Body of pancreas (tissue), 4 donors: ENCODE measurements around the gene FGD3. TPM values are rescaled to one million over a fixed set of nuclear protein-coding genes. Genes with fewer than 3 reads are reported as not detected.

Source experiments
- ATAC-seq: fragments of 150-250 bp; one replicate; pipeline ENCODE4 v1.9.1; 2016
- DNase-seq, 4 donors: peaks; one replicate each; pipeline ENCODE4 v3.0.0-alpha.2; 2019
- H3K27ac ChIP-seq, 4 donors: fragments of 200-600 bp; sonication (generic); 1 replicate in 3 of 4; 2 replicates in 1 of 4; pipeline versions ENCODE4 v1.5.1 to v1.6.1; 2016 to 2019; ENCODE audit warnings: mild to moderate bottlenecking in 1 of 4, mixed read lengths in 1 of 4, moderate library complexity in 1 of 4
- H3K27me3 ChIP-seq, 2 donors: fragments of 200-600 bp; sonication (generic); one replicate each; pipeline ENCODE4 v1.6.0; 2016; ENCODE audit warnings: mild to moderate bottlenecking in 1 of 2
- H3K36me3 ChIP-seq, 2 donors: fragments of 200-600 bp; sonication (generic); replicated peaks in 1 of 2; 2 replicates each; pipeline ENCODE4 v1.5.1; 2016; ENCODE audit warnings: low read depth in 2 of 2; ENCODE audit not compliant: insufficient read depth in 1 of 2
- H3K4me1 ChIP-seq: fragments of 200-600 bp; sonication (generic); one replicate; pipeline ENCODE4 v1.6.0; 2016
- H3K4me3 ChIP-seq, 2 donors: fragments of 200-600 bp; sonication (generic); 1 replicate in 1 of 2; 2 replicates in 1 of 2; pipeline ENCODE4 v1.5.1; 2016 to 2019
- H3K9me3 ChIP-seq, 3 donors: fragments of 200-600 bp; sonication (generic); 1 replicate in 2 of 3; 2 replicates in 1 of 3; pipeline ENCODE4 v1.5.1; 2016
- POLR2A ChIP-seq, 3 donors: fragments of 450-650 bp; IDR thresholded peaks; one replicate each; pipeline ENCODE4 v1.6.1; 2016; ENCODE audit warnings: antibody characterized with exemption in 3 of 3, mild to moderate bottlenecking in 2 of 3
- WGBS, 2 donors: methylation state at CpG; one replicate each; pipeline ENCODE4 v1.1.5; 2017; 5-methylcytosine and 5-hydroxymethylcytosine counted together
- intact Hi-C: fragments of 100-400 bp; cut with DNase I; formaldehyde crosslinking; loops from one replicate; pipeline ENCODE4 v1.15.1; 2023
- total RNA-seq, 2 donors: library from RNA; depleted of rRNA; stranded (reverse); fragments of >200 nt; gene quantifications; one replicate each; pipeline ENCODE4 v1.1.0, GENCODE V29; 2016
- TF ChIP-seq, protein P1 (sequence below), 7 experiments: fragments of 450-650 bp in 4 of 7; fragments of 200-600 bp in 3 of 7; sonication (generic) in 3 of 7; IDR thresholded peaks; one replicate each; pipeline ENCODE4 v1.5.1; 2016 to 2019; ENCODE audit warnings: antibody characterized with exemption in 7 of 7

FGD3 gene
- total RNA-seq, 2 donors from 2014 or later = 12.2 to 13.2 TPM

DNA sequence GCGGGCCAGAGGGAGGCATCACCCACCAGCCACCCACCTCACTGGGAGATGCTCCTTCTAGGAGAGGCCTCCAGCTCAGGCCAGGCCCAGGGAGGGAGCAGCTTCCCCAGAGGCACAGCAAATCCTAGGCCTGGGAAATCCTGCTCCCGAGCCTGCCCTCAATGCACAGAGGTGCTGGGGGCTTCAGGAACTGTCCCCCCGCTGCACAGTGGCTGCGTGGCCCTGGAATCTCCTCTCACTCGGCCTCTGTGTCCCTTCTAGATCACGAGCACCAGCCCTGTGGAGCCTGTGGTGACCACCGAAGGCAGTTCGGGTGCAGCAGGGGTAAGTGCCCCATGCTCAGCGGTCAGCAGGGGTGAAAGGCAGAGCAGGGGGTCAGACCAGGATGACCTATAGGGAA lies 74.7 kb downstream of the FGD3 start:
- H3K4me3 ChIP-seq = no peak overlapping the region
- H3K4me1 ChIP-seq = no peaks in the 10 kb centered on the region
- H3K36me3 ChIP-seq = no peaks in the 10 kb centered on the region
- WGBS, 2 donors = 83 to 87% methylated on average over 3 to 8 of the region's 9 CpGs
- DNase-seq (no peak), ATAC-seq (no peak)
- H3K27me3 ChIP-seq = no peaks in the 10 kb centered on the region
- no peaks in the 10 kb centered on the region for H3K9me3 ChIP-seq
- H3K27ac ChIP-seq = no peak overlapping the region
- TF ChIP-seq POLR2A (IDR thresholded peaks at IDR 0.05) = no peak
- TF ChIP-seq, protein P1, sequence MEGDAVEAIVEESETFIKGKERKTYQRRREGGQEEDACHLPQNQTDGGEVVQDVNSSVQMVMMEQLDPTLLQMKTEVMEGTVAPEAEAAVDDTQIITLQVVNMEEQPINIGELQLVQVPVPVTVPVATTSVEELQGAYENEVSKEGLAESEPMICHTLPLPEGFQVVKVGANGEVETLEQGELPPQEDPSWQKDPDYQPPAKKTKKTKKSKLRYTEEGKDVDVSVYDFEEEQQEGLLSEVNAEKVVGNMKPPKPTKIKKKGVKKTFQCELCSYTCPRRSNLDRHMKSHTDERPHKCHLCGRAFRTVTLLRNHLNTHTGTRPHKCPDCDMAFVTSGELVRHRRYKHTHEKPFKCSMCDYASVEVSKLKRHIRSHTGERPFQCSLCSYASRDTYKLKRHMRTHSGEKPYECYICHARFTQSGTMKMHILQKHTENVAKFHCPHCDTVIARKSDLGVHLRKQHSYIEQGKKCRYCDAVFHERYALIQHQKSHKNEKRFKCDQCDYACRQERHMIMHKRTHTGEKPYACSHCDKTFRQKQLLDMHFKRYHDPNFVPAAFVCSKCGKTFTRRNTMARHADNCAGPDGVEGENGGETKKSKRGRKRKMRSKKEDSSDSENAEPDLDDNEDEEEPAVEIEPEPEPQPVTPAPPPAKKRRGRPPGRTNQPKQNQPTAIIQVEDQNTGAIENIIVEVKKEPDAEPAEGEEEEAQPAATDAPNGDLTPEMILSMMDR (IDR thresholded peaks at IDR 0.05) = no peak
- intact Hi-C loops = no loop called here

DNA sequence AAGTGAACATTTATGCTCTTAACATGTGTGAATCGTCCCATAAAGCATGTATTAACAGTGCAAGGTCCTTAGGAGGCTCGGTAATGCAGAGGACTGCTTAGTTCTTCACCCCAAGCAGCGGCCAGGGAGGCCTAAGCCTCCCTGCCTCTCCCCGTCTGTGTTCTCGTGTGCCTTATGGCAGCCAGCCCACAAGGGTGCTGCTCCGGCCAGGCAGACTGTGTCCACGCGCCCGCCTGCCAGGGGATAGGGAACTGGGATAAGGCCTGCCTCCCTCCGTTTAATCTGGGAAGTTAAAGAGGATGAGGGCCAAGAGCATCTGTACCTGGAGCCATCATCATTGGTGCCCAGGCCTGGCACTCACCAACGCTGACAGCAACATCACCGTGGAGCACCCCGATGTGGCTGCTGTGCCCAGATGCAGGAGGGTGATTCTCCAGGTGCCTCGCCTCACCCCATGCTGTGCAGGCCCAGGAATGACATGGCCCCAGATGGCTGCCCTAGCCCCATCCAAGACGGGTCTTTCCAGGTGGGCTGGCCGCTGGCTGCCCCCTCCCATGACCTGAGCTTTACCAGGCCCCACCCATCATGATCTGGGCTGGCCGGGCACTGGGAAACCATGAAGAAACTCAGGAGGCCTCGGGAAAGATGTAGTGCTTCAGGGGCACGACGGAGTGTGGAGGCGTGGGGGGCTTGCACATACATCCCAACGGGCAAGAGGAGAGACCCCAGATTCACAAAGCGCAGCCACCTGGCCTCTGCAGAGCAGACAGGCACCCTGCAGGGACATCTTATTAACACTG lies 75.6 kb downstream of the FGD3 start:
- ATAC-seq (no peak), DNase-seq (no peak)
- H3K4me1 ChIP-seq = no peaks in the 10 kb centered on the region
- WGBS, 2 donors = 80 to 83% methylated on average over 10 to 23 of the region's 23 CpGs
- H3K27ac ChIP-seq = no peak overlapping the region
- H3K27me3 ChIP-seq = no peaks in the 10 kb centered on the region
- no peaks in the 10 kb centered on the region for H3K36me3 ChIP-seq
- intact Hi-C loops = no loop called here
- TF ChIP-seq, protein P1 (IDR thresholded peaks at IDR 0.05) = no peak
- TF ChIP-seq POLR2A (IDR thresholded peaks at IDR 0.05) = no peak
- no peaks in the 10 kb centered on the region for H3K9me3 ChIP-seq
- H3K4me3 ChIP-seq = no peak overlapping the region

DNA sequence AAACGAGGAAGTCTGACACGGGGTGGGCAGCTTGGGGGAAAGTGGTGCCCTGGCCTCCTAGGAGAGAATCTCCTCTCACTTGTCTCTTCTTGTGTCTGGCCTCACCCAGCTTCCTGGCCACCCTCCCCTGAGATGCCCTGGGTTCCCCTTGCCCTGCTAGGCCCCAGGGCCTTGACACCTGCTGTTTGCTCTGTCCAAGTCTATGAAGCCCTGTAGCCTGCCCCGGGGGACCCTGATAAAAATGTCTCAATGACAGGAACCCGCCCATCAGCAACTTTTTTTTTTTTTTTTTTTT lies 76.1 kb downstream of the FGD3 start:
- no peak overlapping the region for H3K4me3 ChIP-seq
- no peaks in the 10 kb centered on the region for H3K36me3 ChIP-seq
- intact Hi-C loops = no loop called here
- H3K27ac ChIP-seq = no peak overlapping the region
- no peaks in the 10 kb centered on the region for H3K4me1 ChIP-seq
- no peaks in the 10 kb centered on the region for H3K9me3 ChIP-seq
- no peak for ATAC-seq
- DNase-seq = no peak
- WGBS, 2 donors = 74 to 84% methylated on average over 4 of the region's 4 CpGs
- TF ChIP-seq POLR2A (IDR thresholded peaks at IDR 0.05) = no peak
- TF ChIP-seq, protein P1 (IDR thresholded peaks at IDR 0.05) = no peak
- no peaks in the 10 kb centered on the region for H3K27me3 ChIP-seq

DNA sequence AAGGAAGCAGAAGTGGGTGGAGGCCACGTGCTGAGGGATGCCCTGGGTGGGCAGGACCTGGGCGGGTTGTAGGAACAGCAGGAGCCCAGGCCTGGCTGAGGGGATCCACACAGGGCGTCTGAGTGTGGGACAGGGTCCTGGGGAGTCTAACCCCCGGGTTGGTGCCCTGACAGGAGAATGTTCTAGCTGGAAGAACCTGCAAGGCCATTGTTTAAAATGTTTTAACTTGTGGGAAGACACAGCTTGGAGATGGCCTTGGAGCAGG lies 77.3 kb downstream of the FGD3 start:
- H3K27ac ChIP-seq = no peak overlapping the region
- intact Hi-C loops = no loop called here
- no peaks in the 10 kb centered on the region for H3K27me3 ChIP-seq
- H3K9me3 ChIP-seq = no peaks in the 10 kb centered on the region
- DNase-seq (no peak), ATAC-seq (no peak)
- no peak overlapping the region for H3K4me3 ChIP-seq
- WGBS, 2 donors = 66% methylated on average over 4 of the region's 4 CpGs; no CpG with 5 or more reads in 1 of the 2 donors
- TF ChIP-seq POLR2A (IDR thresholded peaks at IDR 0.05) = no peak
- TF ChIP-seq, protein P1 (IDR thresholded peaks at IDR 0.05) = no peak
- no peaks in the 10 kb centered on the region for H3K36me3 ChIP-seq
- no peaks in the 10 kb centered on the region for H3K4me1 ChIP-seq

DNA sequence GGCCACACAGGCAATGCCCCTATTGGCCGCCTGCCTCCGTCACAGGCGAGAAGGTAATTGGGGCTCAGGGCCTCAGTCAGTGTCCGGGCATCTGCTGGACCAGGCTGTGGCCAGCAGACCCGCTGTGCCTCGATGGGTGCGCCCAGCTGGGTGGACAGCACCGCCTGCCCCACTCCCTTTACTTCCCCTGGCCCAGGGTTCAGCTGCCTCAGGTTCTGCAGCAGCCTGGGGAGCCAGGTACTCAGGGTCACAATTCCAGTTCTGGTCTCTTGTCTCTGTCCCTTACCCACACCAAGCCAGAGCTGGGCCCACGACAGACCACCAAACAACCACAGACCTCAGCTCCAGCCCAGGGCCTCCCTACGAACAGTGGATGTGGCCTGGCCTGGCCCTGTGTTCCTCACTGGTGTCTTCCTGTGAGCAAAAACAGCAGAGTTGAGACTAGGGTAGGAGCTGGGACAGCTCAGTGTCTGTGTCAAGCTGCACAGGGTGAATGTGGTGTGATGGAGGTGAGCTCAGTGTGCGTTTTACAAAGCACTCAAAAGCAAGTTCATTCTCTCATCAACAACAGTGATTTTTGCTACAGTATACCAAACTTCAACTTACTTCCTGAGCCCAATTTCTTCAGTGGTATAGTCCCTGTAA lies 77.8 kb downstream of the FGD3 start:
- intact Hi-C loops = no loop called here
- no peaks in the 10 kb centered on the region for H3K4me1 ChIP-seq
- no peak for TF ChIP-seq POLR2A (IDR thresholded peaks at IDR 0.05)
- TF ChIP-seq, protein P1 (IDR thresholded peaks at IDR 0.05) = no peak
- H3K27me3 ChIP-seq = no peaks in the 10 kb centered on the region
- no peaks in the 10 kb centered on the region for H3K9me3 ChIP-seq
- 70 to 83% methylated on average over 3 to 7 of the region's 11 CpGs for WGBS, 2 donors
- H3K36me3 ChIP-seq = no peaks in the 10 kb centered on the region
- no peak overlapping the region for H3K4me3 ChIP-seq
- DNase-seq = no peak
- ATAC-seq = no peak
- no peak overlapping the region for H3K27ac ChIP-seq
